HCT116 (cell line): Measurements from ENCODE around the gene DCDC2C.

Source experiments
- ELF1 ChIP-seq: IDR thresholded peaks from 2 replicates; pipeline ENCODE4 v1.6.1; 2012; ENCODE audit warnings: low read depth, borderline replicate concordance
- POLR2A ChIP-seq: IDR thresholded peaks from 2 replicates; pipeline ENCODE4 v1.7.0; 2011; ENCODE audit warnings: borderline replicate concordance; ENCODE audit not compliant: insufficient read depth, insufficient read length; ENCODE audit errors: extremely low read depth
- POLR2AphosphoS5 ChIP-seq: IDR thresholded peaks from 2 replicates; pipeline ENCODE4 v1.6.1; 2011; ENCODE audit warnings: mild to moderate bottlenecking, low read depth, low read length, moderate library complexity
- TF ChIP-seq, protein P1 (sequence below): IDR thresholded peaks from 2 replicates; pipeline ENCODE4 v1.6.1; 2012
- TF ChIP-seq, protein P2 (sequence below): IDR thresholded peaks from 2 replicates; pipeline ENCODE4 v1.6.1; 2012; ENCODE audit warnings: low read depth
- TF ChIP-seq, protein P3 (sequence below), 3 experiments: fragments of 200-600 bp in 1 of 3; sonication (generic) in 1 of 3; IDR thresholded peaks in 2 of 3; conservative IDR thresholded peaks in 1 of 3; 2 replicates each; pipeline ENCODE4 v1.5.1; 2012 to 2017; ENCODE audit warnings: low read depth in 2 of 3, low read length in 2 of 3, antibody characterized with exemption in 1 of 3, borderline replicate concordance in 1 of 3, control low read depth in 1 of 3, mild to moderate bottlenecking in 1 of 3, mixed read lengths in 1 of 3, mixed run types in 1 of 3, moderate library complexity in 1 of 3; ENCODE audit not compliant: insufficient read depth in 1 of 3
- TF ChIP-seq, protein P4 (sequence below): IDR thresholded peaks from 2 replicates; pipeline ENCODE4 v1.6.1; 2012

DNA sequence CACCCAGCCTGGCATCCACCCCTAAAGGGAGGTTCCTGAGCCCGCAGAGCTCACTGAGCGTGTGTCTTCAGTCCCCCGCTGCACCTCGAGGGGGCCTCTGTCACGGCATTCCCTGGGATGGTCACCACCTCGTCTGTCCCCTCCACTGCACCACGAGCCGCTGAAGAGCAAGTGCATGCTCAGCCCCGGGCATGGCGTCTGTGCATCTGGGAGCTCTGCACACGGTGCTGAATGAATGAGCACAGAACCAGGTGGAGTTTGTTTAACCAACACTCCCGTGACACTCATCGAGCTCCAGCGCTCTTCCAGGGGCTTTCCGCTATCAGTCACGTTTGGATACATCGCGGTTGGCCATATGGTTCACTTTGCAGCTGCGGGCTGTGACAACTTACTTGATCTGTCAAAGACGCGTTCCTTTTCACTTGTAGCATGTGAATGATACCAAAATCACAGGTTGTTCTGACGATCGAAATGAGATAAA, 36.2 kb upstream of the DCDC2C start:
- TF ChIP-seq POLR2AphosphoS5: no peak
- TF ChIP-seq, protein P1, sequence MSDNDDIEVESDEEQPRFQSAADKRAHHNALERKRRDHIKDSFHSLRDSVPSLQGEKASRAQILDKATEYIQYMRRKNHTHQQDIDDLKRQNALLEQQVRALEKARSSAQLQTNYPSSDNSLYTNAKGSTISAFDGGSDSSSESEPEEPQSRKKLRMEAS: no peak
- TF ChIP-seq, protein P2, sequence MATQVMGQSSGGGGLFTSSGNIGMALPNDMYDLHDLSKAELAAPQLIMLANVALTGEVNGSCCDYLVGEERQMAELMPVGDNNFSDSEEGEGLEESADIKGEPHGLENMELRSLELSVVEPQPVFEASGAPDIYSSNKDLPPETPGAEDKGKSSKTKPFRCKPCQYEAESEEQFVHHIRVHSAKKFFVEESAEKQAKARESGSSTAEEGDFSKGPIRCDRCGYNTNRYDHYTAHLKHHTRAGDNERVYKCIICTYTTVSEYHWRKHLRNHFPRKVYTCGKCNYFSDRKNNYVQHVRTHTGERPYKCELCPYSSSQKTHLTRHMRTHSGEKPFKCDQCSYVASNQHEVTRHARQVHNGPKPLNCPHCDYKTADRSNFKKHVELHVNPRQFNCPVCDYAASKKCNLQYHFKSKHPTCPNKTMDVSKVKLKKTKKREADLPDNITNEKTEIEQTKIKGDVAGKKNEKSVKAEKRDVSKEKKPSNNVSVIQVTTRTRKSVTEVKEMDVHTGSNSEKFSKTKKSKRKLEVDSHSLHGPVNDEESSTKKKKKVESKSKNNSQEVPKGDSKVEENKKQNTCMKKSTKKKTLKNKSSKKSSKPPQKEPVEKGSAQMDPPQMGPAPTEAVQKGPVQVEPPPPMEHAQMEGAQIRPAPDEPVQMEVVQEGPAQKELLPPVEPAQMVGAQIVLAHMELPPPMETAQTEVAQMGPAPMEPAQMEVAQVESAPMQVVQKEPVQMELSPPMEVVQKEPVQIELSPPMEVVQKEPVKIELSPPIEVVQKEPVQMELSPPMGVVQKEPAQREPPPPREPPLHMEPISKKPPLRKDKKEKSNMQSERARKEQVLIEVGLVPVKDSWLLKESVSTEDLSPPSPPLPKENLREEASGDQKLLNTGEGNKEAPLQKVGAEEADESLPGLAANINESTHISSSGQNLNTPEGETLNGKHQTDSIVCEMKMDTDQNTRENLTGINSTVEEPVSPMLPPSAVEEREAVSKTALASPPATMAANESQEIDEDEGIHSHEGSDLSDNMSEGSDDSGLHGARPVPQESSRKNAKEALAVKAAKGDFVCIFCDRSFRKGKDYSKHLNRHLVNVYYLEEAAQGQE: no peak
- TF ChIP-seq POLR2A: no peak
- TF ChIP-seq, protein P3, sequence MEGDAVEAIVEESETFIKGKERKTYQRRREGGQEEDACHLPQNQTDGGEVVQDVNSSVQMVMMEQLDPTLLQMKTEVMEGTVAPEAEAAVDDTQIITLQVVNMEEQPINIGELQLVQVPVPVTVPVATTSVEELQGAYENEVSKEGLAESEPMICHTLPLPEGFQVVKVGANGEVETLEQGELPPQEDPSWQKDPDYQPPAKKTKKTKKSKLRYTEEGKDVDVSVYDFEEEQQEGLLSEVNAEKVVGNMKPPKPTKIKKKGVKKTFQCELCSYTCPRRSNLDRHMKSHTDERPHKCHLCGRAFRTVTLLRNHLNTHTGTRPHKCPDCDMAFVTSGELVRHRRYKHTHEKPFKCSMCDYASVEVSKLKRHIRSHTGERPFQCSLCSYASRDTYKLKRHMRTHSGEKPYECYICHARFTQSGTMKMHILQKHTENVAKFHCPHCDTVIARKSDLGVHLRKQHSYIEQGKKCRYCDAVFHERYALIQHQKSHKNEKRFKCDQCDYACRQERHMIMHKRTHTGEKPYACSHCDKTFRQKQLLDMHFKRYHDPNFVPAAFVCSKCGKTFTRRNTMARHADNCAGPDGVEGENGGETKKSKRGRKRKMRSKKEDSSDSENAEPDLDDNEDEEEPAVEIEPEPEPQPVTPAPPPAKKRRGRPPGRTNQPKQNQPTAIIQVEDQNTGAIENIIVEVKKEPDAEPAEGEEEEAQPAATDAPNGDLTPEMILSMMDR (IDR thresholded peaks at IDR 0.05 in 2 of 3, conservative IDR thresholded peaks at IDR 0.05 in 1 of 3; ENCODE audit: borderline replicate concordance in 1 of 3, insufficient read depth in 1 of 3, low read depth in 2 of 3, low read length in 2 of 3): no peak
- TF ChIP-seq ELF1: no peak
- TF ChIP-seq, protein P4, sequence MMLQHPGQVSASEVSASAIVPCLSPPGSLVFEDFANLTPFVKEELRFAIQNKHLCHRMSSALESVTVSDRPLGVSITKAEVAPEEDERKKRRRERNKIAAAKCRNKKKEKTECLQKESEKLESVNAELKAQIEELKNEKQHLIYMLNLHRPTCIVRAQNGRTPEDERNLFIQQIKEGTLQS: no peak
